Body of pancreas (tissue), 4 donors: ENCODE results near the gene C3orf52. TPM values are rescaled to one million over a fixed set of nuclear protein-coding genes. Genes with fewer than 3 reads are reported as not detected.
"Not testable (repeated sequence)": the region's sequence is repeated elsewhere in the genome, so short reads cannot be mapped to it uniquely, and the experiment has no call there.

Experiments used
- ATAC-seq: fragments of 150-250 bp; one replicate; pipeline ENCODE4 v1.9.1; 2016
- DNase-seq, 4 donors: peaks; one replicate each; pipeline ENCODE4 v3.0.0-alpha.2; 2019
- H3K27ac ChIP-seq, 4 donors: fragments of 200-600 bp; sonication (generic); 1 replicate in 3 of 4; 2 replicates in 1 of 4; pipeline versions ENCODE4 v1.5.1 to v1.6.1; 2016 to 2019; ENCODE audit warnings: mild to moderate bottlenecking in 1 of 4, mixed read lengths in 1 of 4, moderate library complexity in 1 of 4
- H3K27me3 ChIP-seq, 2 donors: fragments of 200-600 bp; sonication (generic); one replicate each; pipeline ENCODE4 v1.6.0; 2016; ENCODE audit warnings: mild to moderate bottlenecking in 1 of 2
- H3K36me3 ChIP-seq, 2 donors: fragments of 200-600 bp; sonication (generic); replicated peaks in 1 of 2; 2 replicates each; pipeline ENCODE4 v1.5.1; 2016; ENCODE audit warnings: low read depth in 2 of 2; ENCODE audit not compliant: insufficient read depth in 1 of 2
- H3K4me1 ChIP-seq: fragments of 200-600 bp; sonication (generic); one replicate; pipeline ENCODE4 v1.6.0; 2016
- H3K4me3 ChIP-seq, 2 donors: fragments of 200-600 bp; sonication (generic); 1 replicate in 1 of 2; 2 replicates in 1 of 2; pipeline ENCODE4 v1.5.1; 2016 to 2019
- H3K9me3 ChIP-seq, 3 donors: fragments of 200-600 bp; sonication (generic); 1 replicate in 2 of 3; 2 replicates in 1 of 3; pipeline ENCODE4 v1.5.1; 2016
- POLR2A ChIP-seq, 3 donors: fragments of 450-650 bp; IDR thresholded peaks; one replicate each; pipeline ENCODE4 v1.6.1; 2016; ENCODE audit warnings: antibody characterized with exemption in 3 of 3, mild to moderate bottlenecking in 2 of 3
- WGBS, 2 donors: methylation state at CpG; one replicate each; pipeline ENCODE4 v1.1.5; 2017; 5-methylcytosine and 5-hydroxymethylcytosine counted together
- intact Hi-C: fragments of 100-400 bp; cut with DNase I; formaldehyde crosslinking; loops from one replicate; pipeline ENCODE4 v1.15.1; 2023
- total RNA-seq, 2 donors: library from RNA; depleted of rRNA; stranded (reverse); fragments of >200 nt; gene quantifications; one replicate each; pipeline ENCODE4 v1.1.0, GENCODE V29; 2016
- TF ChIP-seq, protein P1 (sequence below), 7 experiments: fragments of 450-650 bp in 4 of 7; fragments of 200-600 bp in 3 of 7; sonication (generic) in 3 of 7; IDR thresholded peaks; one replicate each; pipeline ENCODE4 v1.5.1; 2016 to 2019; ENCODE audit warnings: antibody characterized with exemption in 7 of 7

The C3orf52 gene, protein sequence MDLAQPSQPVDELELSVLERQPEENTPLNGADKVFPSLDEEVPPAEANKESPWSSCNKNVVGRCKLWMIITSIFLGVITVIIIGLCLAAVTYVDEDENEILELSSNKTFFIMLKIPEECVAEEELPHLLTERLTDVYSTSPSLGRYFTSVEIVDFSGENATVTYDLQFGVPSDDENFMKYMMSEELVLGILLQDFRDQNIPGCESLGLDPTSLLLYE
- 100 to 1,000 TPM in 1 of 2 donors, 10 to 100 TPM in 1; 71.2 to 129 TPM for total RNA-seq

DNA sequence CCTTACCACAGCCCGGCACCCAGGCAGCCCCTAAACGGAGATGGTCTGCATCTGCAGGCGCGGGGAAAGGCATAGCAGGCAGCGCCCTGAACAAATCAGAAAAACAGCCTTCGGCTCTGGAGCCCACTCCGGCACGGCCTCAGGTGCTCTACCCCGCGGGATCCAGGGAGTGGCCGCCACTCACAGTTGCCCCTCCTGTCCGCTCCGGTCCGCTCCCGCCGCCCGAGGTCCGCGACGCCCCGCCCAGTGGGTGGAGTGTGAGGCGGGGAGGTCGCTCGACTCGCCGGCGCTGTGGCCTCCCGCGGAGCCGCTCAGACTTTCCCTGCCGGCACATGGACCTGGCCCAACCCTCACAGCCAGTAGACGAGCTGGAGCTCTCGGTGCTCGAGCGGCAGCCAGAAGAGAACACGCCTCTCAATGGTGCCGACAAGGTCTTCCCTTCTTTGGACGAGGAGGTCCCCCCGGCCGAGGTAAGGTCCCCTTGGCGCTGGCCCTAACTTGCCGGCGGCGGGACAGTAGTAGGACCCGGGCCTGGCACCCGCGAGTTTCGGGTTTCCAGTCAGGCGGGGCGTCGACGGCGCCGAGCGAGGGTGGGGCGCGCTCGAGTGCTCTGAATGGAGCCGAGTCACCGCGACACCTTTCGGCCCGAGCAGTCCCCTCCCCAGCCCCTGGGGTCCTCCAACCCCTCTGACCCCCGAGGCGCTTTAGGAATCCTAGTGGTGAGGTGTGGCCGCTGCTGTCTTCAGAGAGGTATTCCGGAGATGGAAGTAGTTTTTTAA, at the start of gene C3orf52:
TSS of gene C3orf52 (plus strand) at position 314 of the 779 bp plus-strand sequence. CDS start at position 333, 19 bp downstream.
- H3K9me3 ChIP-seq: no peaks in the 10 kb centered on the region
- TF ChIP-seq, protein P1, sequence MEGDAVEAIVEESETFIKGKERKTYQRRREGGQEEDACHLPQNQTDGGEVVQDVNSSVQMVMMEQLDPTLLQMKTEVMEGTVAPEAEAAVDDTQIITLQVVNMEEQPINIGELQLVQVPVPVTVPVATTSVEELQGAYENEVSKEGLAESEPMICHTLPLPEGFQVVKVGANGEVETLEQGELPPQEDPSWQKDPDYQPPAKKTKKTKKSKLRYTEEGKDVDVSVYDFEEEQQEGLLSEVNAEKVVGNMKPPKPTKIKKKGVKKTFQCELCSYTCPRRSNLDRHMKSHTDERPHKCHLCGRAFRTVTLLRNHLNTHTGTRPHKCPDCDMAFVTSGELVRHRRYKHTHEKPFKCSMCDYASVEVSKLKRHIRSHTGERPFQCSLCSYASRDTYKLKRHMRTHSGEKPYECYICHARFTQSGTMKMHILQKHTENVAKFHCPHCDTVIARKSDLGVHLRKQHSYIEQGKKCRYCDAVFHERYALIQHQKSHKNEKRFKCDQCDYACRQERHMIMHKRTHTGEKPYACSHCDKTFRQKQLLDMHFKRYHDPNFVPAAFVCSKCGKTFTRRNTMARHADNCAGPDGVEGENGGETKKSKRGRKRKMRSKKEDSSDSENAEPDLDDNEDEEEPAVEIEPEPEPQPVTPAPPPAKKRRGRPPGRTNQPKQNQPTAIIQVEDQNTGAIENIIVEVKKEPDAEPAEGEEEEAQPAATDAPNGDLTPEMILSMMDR (IDR thresholded peaks at IDR 0.05): peak in 2 of 7 experiments; percentile 1 to 36
- TF ChIP-seq POLR2A (IDR thresholded peaks at IDR 0.05): peak; percentile 98
- ATAC-seq (peak; percentile 91), DNase-seq (peak; percentile 91 to 95 (median 93))
- intact Hi-C loops: no loop called here
- H3K27me3 ChIP-seq: no peaks in the 10 kb centered on the region
- WGBS, 2 donors: 0 to 1% methylated on average over 17 to 65 of the region's 67 CpGs
- peak within 1 kb of the TSS; percentile 85 to 94 (median 89) for H3K27ac ChIP-seq
- H3K4me1 ChIP-seq: peaks cover 37% of the 10 kb centered on the region
- peak within 1 kb of the TSS; percentile 38 to 53 for H3K4me3 ChIP-seq
- no peaks in the 10 kb centered on the region for H3K36me3 ChIP-seq

DNA sequence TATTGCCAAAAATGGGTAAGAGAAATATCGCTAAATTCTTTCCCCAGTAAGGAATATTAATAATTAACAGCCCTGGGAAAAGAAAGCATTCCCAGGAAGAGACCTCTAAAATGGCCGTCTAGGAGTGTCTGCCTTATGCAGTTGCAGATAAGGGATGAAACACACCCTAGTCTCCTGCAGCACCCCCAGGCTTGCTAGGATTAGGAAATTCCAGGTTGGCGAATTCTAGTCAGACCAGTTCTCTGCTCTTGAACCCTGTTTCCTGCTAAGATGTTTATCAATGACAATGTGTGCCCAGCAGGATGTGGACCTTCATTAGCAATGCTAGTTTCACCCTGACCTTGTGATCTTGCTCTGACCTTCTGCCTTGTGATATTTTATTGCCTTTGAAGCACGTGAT, 49.0 kb upstream of the C3orf52 start:
- H3K27ac ChIP-seq, H3K4me3 ChIP-seq, H3K27me3 ChIP-seq, ATAC-seq, H3K9me3 ChIP-seq, H3K4me1 ChIP-seq, H3K36me3 ChIP-seq, intact Hi-C loops, DNase-seq: not testable (repeated sequence)
- whole genome bisulfite sequencing, 2 donors: 51 to 55% methylated on average over 4 of the region's 4 CpGs

DNA sequence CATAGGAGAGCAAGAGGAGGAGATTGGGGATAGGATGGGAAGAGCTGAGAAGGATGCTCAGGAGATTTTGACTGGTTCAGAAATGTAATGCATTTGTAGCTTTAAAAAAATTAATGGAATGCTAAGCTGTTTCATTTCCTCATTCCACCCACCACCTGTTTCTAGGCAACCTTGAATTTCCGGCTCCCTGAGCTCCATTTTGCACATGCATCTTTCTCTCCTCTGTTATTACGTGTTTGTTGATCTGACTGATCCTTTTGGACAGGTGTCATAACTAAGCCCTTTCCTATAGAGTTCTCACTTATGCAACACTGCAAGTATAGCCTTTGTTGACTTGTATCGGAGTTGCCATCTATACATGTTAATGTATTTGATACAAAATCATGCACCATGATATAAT, 47.3 kb upstream of the C3orf52 start:
- H3K9me3 ChIP-seq: no peaks in the 10 kb centered on the region
- TF ChIP-seq, protein P1 (IDR thresholded peaks at IDR 0.05): no peak
- no peak for TF ChIP-seq POLR2A (IDR thresholded peaks at IDR 0.05)
- peak; percentile 71 for ATAC-seq
- H3K4me1 ChIP-seq: no peaks in the 10 kb centered on the region
- peak overlapping the region in 1 of 4 donors; percentile 6 for H3K27ac ChIP-seq
- no peaks in the 10 kb centered on the region for H3K27me3 ChIP-seq
- H3K4me3 ChIP-seq: no peak overlapping the region
- 51 to 54% methylated on average over 3 of the region's 3 CpGs for WGBS, 2 donors
- H3K36me3 ChIP-seq: no peaks in the 10 kb centered on the region
- intact Hi-C loops: no loop called here
- peak in 2 of 4 donors; percentile 22 to 24 for DNase-seq

DNA sequence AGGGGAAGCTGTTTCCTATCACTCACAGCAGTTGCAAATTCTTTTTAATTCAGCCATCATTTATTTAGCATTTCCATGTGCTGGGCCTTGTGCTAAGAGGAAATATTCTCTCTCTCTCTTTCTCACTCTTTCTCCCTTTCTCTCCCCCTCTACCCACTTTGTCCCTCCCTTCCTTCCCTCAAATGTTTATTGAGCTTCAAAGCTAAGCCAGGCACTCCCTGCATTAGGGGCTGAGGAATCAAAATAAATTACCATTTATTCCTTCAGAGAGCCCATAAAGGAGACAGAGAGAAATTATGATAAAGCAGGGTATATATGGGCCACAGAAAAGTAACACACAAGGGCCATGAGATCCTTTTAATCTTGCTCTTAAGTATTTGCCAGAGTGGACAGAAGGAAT, 44.9 kb upstream of the C3orf52 start:
- TF ChIP-seq, protein P1 (IDR thresholded peaks at IDR 0.05): no peak
- no peak for TF ChIP-seq POLR2A (IDR thresholded peaks at IDR 0.05)
- ATAC-seq: no peak
- Histone ChIP-seq H3K4me3 (no peak overlapping the region), H3K27me3 (no peaks in the 10 kb centered on the region), H3K9me3 (no peaks in the 10 kb centered on the region), H3K36me3 (no peaks in the 10 kb centered on the region), H3K4me1 (no peaks in the 10 kb centered on the region), H3K27ac (no peak overlapping the region)
- intact Hi-C loops: no loop called here
- DNase-seq: no peak

DNA sequence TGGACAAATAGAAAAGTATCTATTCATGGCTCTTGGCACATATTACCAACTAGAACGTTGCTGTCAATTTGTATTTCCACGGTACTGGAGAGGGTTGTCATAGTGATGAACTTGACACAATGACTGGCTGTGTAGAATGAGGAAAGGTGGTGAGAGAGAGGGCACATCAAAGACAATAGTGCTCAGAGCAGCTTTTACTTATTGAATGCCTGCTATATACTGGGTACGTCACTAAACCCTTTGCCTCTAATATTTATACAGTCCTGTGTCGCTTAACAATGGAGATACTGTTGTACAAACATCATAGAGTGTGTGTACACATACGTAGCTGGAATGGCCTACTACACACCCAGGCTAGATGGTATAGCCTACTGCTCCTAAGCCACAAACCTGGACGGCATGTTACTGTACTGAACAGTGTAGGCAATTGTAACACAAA, 43.3 kb upstream of the C3orf52 start:
- TF ChIP-seq, protein P1 (IDR thresholded peaks at IDR 0.05): no peak
- TF ChIP-seq POLR2A (IDR thresholded peaks at IDR 0.05): no peak
- ATAC-seq: peak; percentile 8
- H3K4me1 ChIP-seq: no peaks in the 10 kb centered on the region
- no peaks in the 10 kb centered on the region for H3K9me3 ChIP-seq
- no peak for DNase-seq
- WGBS, 2 donors: 45% methylated on average over 6 of the region's 6 CpGs
- no peak overlapping the region for H3K4me3 ChIP-seq
- intact Hi-C loops: no loop called here
- H3K27ac ChIP-seq: no peak overlapping the region
- no peaks in the 10 kb centered on the region for H3K27me3 ChIP-seq
- no peaks in the 10 kb centered on the region for H3K36me3 ChIP-seq
